Stomach (tissue), 9 donors: ENCODE measurements around the gene INSIG2. TPM values are rescaled to one million over a fixed set of nuclear protein-coding genes. Genes with fewer than 3 reads are reported as not detected.

Experiments
- DNase-seq, 2 donors: peaks; one replicate each; pipeline versions ENCODE4 v3.0.0 to v3.0.0-alpha.2; 2013 to 2019
- H3K27ac ChIP-seq, 5 donors: fragments of 200-600 bp in 4 of 5; sonication (generic) in 4 of 5; one replicate each; pipeline ENCODE4 v1.5.1; 2013 to 2019; ENCODE audit warnings: mild to moderate bottlenecking in 1 of 5, moderate library complexity in 1 of 5
- H3K27me3 ChIP-seq, 3 donors: fragments of 200-600 bp; sonication (generic); one replicate each; pipeline ENCODE4 v1.5.1; 2017 to 2019; ENCODE audit warnings: mixed run types in 1 of 3
- H3K36me3 ChIP-seq, 4 donors: fragments of 200-600 bp; sonication (generic); 1 replicate in 3 of 4; 2 replicates in 1 of 4; pipeline ENCODE4 v1.5.1; 2016 to 2019
- H3K4me1 ChIP-seq, 4 donors: fragments of 200-600 bp; sonication (generic); one replicate each; pipeline ENCODE4 v1.5.1; 2016 to 2019
- H3K4me3 ChIP-seq, 4 donors: fragments of 200-600 bp; sonication (generic) in 3 of 4; one replicate each; pipeline ENCODE4 v1.5.1; 2016 to 2019; ENCODE audit warnings: mild to moderate bottlenecking in 1 of 4
- H3K9me3 ChIP-seq, 4 donors: fragments of 200-600 bp; sonication (generic); one replicate each; pipeline ENCODE4 v1.5.1; 2016 to 2019
- CTCF ChIP-seq, 7 experiments: fragments of 450-650 bp in 4 of 7; fragments of 200-600 bp in 3 of 7; sonication (generic) in 3 of 7; IDR thresholded peaks; one replicate each; pipeline ENCODE4 v1.5.1; 2016 to 2019; ENCODE audit warnings: antibody characterized with exemption in 7 of 7, control low read depth in 2 of 7, mild to moderate bottlenecking in 1 of 7
- EP300 ChIP-seq: sonication (generic); formaldehyde crosslinking; IDR thresholded peaks from one replicate; pipeline ENCODE4 v1.6.1; 2017; ENCODE audit warnings: antibody characterized with exemption
- POLR2A ChIP-seq, 4 donors: fragments of 450-650 bp; IDR thresholded peaks; one replicate each; pipeline ENCODE4 v1.6.1; 2016; ENCODE audit warnings: antibody characterized with exemption in 4 of 4, control low read depth in 2 of 4, mild to moderate bottlenecking in 1 of 4, moderate library complexity in 1 of 4
- POLR2AphosphoS5 ChIP-seq, 3 donors: sonication (generic); formaldehyde crosslinking; IDR thresholded peaks; one replicate each; pipeline ENCODE4 v1.6.1; 2016; ENCODE audit warnings: antibody characterized with exemption in 3 of 3
- WGBS, 5 donors: extraction: QIAGEN DNeasy Blood & Tissue Kit in 3 of 5; methylation state at CpG; one replicate each; pipeline versions ENCODE4 v1.1.5 to v1.1.7; 2013 to 2018; 5-methylcytosine and 5-hydroxymethylcytosine counted together
- intact Hi-C: fragments of 100-400 bp; cut with DNase I; formaldehyde crosslinking; loops from one replicate; pipeline ENCODE4 v1.15.1; 2023; ENCODE audit warnings: low total_unique reads
- polyA plus RNA-seq, 3 donors: library from polyadenylated mRNA; stranded (reverse); fragments of 200-250 nt; gene quantifications; one replicate each; pipeline ENCODE4 v1.2.3, GENCODE V29; 2013
- total RNA-seq, 5 donors: library from RNA; depleted of rRNA; stranded (reverse); fragments of >200 nt; gene quantifications; one replicate each; pipeline versions ENCODE4 v1.1.0 to v1.2.3, GENCODE V29; 2014 to 2016
- donor health status: healthy with polysubstance abuse.
- donor health status: Bipolar disorder and iron deficiency.
- donor health status: healthy.

Gene INSIG2
- total and polyA plus RNA-seq, 8 donors, result 6.7 to 37.8 (median 10.4) TPM

GRCh38 chr2:118049140-118049815 is 39.0 kb upstream of the INSIG2 start:
- Histone ChIP-seq H3K27ac (no peak overlapping the region), H3K27me3 (peaks cover 0 to 39% (median 0%) of the 10 kb centered on the region in 3 donors), H3K9me3 (no peaks in the 10 kb centered on the region), H3K4me3 (no peak overlapping the region), H3K36me3 (no peaks in the 10 kb centered on the region), H3K4me1 (peaks cover 0 to 11% (median 3%) of the 10 kb centered on the region in 4 donors)
- intact Hi-C loops, result no loop called here
- WGBS, 5 donors, result 76 to 83% (median 81%) methylated on average over 3 of the region's 3 CpGs
- no peak for DNase-seq
- TF ChIP-seq POLR2AphosphoS5 (IDR thresholded peaks at IDR 0.05) (no peak), EP300 (no peak)

GRCh38 chr2:118049816-118050140 is 38.5 kb upstream of the INSIG2 start:
- no peak for DNase-seq
- peaks cover 0 to 35% (median 0%) of the 10 kb centered on the region in 3 donors for H3K27me3 ChIP-seq
- no peaks in the 10 kb centered on the region for H3K9me3 ChIP-seq
- H3K4me1 ChIP-seq, result peaks cover 0 to 11% (median 3%) of the 10 kb centered on the region in 4 donors
- H3K4me3 ChIP-seq, result no peak overlapping the region
- no peak overlapping the region for H3K27ac ChIP-seq
- intact Hi-C loops, result no loop called here
- TF ChIP-seq POLR2AphosphoS5 (IDR thresholded peaks at IDR 0.05) (no peak), EP300 (no peak), POLR2A (IDR thresholded peaks at IDR 0.05) (no peak)
- H3K36me3 ChIP-seq, result no peaks in the 10 kb centered on the region

- Histone ChIP-seq H3K4me1 (peaks cover 0 to 11% (median 3%) of the 10 kb centered on the region in 4 donors), H3K4me3 (no peak overlapping the region), H3K27me3 (peaks cover 0 to 35% (median 0%) of the 10 kb centered on the region in 3 donors), H3K9me3 (no peaks in the 10 kb centered on the region), H3K36me3 (no peaks in the 10 kb centered on the region), H3K27ac (no peak overlapping the region)
- no peak for DNase-seq
- WGBS, 5 donors, result 62 to 75% (median 68%) methylated on average over 3 of the region's 3 CpGs
- TF ChIP-seq POLR2A (IDR thresholded peaks at IDR 0.05), result no peak
- TF ChIP-seq POLR2AphosphoS5 (IDR thresholded peaks at IDR 0.05), result no peak
- TF ChIP-seq CTCF (IDR thresholded peaks at IDR 0.05), result no peak
- TF ChIP-seq EP300, result no peak
- intact Hi-C loops, result no loop called here
Observed at GRCh38 chr2:118050386-118050785, 37.9 kb upstream of the INSIG2 start.

- peaks cover 0 to 35% (median 0%) of the 10 kb centered on the region in 3 donors for H3K27me3 ChIP-seq
- peaks cover 0 to 11% (median 3%) of the 10 kb centered on the region in 4 donors for H3K4me1 ChIP-seq
- no peak overlapping the region for H3K27ac ChIP-seq
- intact Hi-C loops, result no loop called here
- 32 to 49% (median 39%) methylated on average over 2 of the region's 2 CpGs for WGBS, 5 donors
- no peaks in the 10 kb centered on the region for H3K36me3 ChIP-seq
- H3K9me3 ChIP-seq, result no peaks in the 10 kb centered on the region
- H3K4me3 ChIP-seq, result no peak overlapping the region
- no peak for DNase-seq
- TF ChIP-seq POLR2A (IDR thresholded peaks at IDR 0.05) (no peak), POLR2AphosphoS5 (IDR thresholded peaks at IDR 0.05) (no peak), EP300 (no peak), CTCF (IDR thresholded peaks at IDR 0.05) (no peak)
Observed at GRCh38 chr2:118050974-118051373, 37.3 kb upstream of the INSIG2 start.

GRCh38 chr2:118051826-118052358 is 36.4 kb upstream of the INSIG2 start:
- Histone ChIP-seq H3K27me3 (peaks cover 0 to 35% (median 0%) of the 10 kb centered on the region in 3 donors), H3K27ac (no peak overlapping the region), H3K36me3 (no peaks in the 10 kb centered on the region), H3K4me3 (no peak overlapping the region), H3K9me3 (no peaks in the 10 kb centered on the region), H3K4me1 (peaks cover 0 to 8% (median 1%) of the 10 kb centered on the region in 4 donors)
- no peak for DNase-seq
- WGBS, 5 donors, result 73 to 87% (median 81%) methylated on average over 3 of the region's 3 CpGs
- intact Hi-C loops, result no loop called here
- no peak for TF ChIP-seq POLR2A (IDR thresholded peaks at IDR 0.05)
- no peak for TF ChIP-seq CTCF (IDR thresholded peaks at IDR 0.05)
- TF ChIP-seq POLR2AphosphoS5 (IDR thresholded peaks at IDR 0.05), result no peak
- no peak for TF ChIP-seq EP300
